Colon (tissue), 2 donors: Measurements from ENCODE around the gene CD1E.
"Not testable (repeated sequence)": the region's sequence is repeated elsewhere in the genome, so short reads cannot be mapped to it uniquely, and the experiment has no call there.

ENCODE experiments used
- FAIRE-seq: peaks from 2 replicates; lab custom pipeline; 2012; peaks lifted over from hg19 to GRCh38; lab: Jason Lieb, UNC
- donor health status: control.
- donor health status: control.

The CD1E gene

GRCh38 chr1:158362941-158363340 is 9.2 kb downstream of the CD1E start:
- no peak for FAIRE-seq

- no peak for FAIRE-seq
These were observed 13.1 kb downstream of the CD1E start for GRCh38 chr1:158366783-158367182.

- no peak for FAIRE-seq
These were observed 17.7 kb downstream of the CD1E start for GRCh38 chr1:158371188-158371953.

GRCh38 chr1:158374101-158374500 is 20.4 kb downstream of the CD1E start:
- FAIRE-seq = not testable (repeated sequence)

DNA sequence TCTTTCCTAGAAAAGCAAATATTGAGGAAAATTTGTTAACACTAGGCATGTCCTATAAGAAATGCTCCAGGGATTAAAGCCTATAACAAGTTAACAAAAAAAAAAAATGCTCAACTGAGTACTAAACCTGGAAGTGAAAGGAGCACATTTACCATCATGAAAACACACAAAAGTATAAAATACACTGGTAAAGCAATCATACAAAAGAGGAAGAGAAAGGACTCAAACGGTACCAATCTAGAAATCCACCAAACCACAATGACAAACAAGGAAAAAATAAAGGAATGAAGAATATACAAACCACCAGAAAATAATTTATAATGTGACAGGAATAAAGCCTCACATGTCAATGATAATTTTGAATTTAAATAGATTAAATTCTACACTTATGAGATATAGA is 21.2 kb downstream of the CD1E start:
- FAIRE-seq = no peak

DNA sequence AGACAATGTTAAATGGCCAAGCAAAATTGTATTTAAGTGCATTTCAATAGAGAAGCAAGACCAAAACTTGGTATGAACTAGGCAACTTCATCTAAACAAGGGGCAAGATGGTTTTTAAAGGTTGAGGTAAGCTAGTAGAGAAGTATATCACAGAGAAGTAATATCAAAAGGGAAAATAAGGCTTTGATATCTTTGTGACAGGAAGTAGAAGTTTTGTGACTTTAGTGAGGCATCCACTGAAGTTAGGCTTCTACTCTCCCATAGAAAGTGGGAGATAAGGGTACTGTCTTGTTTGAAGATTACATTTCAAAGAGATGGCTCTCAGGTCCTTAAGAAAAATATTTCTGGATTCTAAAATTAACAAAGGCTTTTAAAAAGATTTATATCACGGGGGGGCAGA is 36.6 kb downstream of the CD1E start:
- no peak for FAIRE-seq

DNA sequence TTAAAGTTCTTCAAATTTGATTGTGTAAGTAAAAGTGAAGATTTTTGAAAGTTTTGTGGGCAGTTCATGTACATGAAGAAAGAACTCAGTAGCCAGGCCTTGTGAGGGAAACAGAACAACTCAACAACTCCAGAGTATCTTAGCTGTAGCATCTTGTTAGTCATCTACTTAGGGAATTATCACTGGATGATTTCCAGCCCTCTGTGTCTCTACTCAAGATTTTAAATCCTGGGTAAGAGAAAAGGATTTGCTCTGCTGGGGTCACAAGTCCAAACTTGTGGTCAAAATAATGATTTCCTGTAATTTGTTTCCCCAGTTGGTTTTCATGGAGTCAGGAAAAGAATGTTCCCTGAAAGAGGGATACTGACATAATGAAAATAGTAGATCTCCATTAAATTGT is 37.4 kb downstream of the CD1E start:
- no peak for FAIRE-seq

GRCh38 chr1:158393476-158393875 is 39.8 kb downstream of the CD1E start:
- FAIRE-seq = no peak

DNA sequence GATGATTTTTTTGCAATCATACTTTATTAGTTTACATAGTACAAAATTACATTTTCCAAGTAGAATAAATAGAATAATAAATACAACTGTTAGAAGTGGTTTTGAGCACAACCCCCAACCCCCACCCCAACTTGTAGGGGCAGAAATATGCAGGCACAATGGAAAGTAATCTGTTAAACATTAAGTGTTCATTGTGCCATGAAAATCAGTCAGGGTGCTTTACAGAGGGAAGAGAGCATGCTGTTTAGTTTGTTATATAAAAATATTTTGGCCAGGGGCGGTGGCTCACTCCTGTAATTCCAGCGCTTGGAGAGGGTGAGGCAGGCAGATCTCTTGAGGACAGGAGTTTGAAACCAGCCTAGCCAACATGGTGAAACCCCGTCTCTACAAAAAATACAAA is 43.0 kb downstream of the CD1E start:
- FAIRE-seq = no peak

DNA sequence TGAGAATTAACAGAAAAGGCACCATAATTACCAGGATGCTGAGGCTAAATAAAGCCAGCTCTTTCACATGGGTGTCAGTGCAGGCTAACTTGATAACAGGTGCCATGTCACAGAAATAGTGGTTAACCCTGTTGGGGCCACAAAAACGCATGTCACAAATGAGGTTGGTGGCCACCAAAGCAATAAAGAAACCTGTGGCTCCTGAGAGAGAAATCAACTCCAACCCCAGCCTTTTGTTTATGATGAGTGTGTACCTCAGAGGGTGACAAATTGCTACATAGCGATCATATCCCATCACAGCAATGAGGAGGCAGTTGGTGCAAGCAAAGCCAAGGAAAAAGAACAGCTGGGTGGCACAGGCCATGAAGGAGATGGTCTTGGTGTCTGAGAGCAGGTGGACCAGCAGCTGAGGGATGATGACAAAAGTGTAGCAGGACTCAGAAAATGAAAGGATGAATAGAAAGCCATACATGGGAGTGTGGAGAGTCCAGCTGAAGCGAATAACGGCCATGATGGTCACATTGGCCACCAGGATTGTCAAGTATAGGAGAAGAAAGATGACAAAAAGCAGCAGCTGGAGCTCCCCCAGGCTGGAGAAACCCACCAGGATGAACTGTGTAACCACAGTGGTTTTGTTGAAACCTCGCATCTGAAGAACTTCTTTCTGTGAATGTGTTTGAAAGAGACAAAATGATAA is 45.3 kb downstream of the CD1E start, which contains the start of gene OR10T2:
Gene OR10T2, minus strand, starts transcription at position 649 of the 697 bp plus-strand sequence. Its CDS starts 0 bp downstream, at position 649.
- FAIRE-seq = no peak

- FAIRE-seq = no peak
These were observed 47.2 kb downstream of the CD1E start for GRCh38 chr1:158400871-158401270.

DNA sequence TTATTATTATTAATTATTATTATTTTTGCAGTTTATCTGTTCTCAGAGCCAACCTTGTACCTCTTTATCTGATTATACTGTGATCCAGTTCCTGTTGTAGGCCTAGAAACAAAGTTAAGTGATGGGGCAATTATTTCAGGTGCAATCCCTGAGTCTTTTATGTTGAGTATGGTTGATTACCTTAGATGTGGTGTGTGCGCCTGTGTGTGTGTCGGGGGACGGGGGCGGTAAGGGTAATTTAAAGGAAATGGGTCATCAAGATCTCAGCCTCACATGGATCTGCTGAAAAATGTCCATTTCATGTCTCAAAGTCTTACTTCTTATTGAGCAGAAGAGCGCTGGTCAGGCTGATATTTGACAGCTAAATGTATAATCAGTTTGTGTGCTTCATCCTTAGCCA is 53.4 kb downstream of the CD1E start:
- FAIRE-seq = no peak
